Stimulated activated memory B cell treated with anti-CD40 and anti-IgM and Interleukin-4, amounts not matched to agents 10 μg/mL and 1 μg/mL and 100 μg/mL, for 72 hours (primary cell): ENCODE measurements around the gene GUCY2C.
"Not testable (repeated sequence)": the region's sequence is repeated elsewhere in the genome, so short reads cannot be mapped to it uniquely, and the experiment has no call there.

Source experiments
- ATAC-seq: fragments of 150-1000 bp; cut with Tn5 transposase; 2 replicates; pipeline ENCODE4 v1.10.0; 2021
- H3K27ac Mint-ChIP-seq: one replicate; pipeline ENCODE4 v1.8.0; 2022; ENCODE audit warnings: mild to moderate bottlenecking, mixed read lengths
- H3K27me3 Mint-ChIP-seq: one replicate; pipeline ENCODE4 v1.8.0; 2022; ENCODE audit warnings: mixed read lengths
- H3K36me3 Mint-ChIP-seq: one replicate; pipeline ENCODE4 v1.8.0; 2022; ENCODE audit warnings: mixed read lengths
- H3K4me1 Mint-ChIP-seq: one replicate; pipeline ENCODE4 v1.8.0; 2022; ENCODE audit warnings: mixed read lengths
- H3K4me3 Mint-ChIP-seq: one replicate; pipeline ENCODE4 v1.8.0; 2022; ENCODE audit warnings: mild to moderate bottlenecking, moderate library complexity, mixed read lengths
- H3K9me3 Mint-ChIP-seq: one replicate; pipeline ENCODE4 v1.8.0; 2022; ENCODE audit warnings: mixed read lengths

GUCY2C gene

DNA sequence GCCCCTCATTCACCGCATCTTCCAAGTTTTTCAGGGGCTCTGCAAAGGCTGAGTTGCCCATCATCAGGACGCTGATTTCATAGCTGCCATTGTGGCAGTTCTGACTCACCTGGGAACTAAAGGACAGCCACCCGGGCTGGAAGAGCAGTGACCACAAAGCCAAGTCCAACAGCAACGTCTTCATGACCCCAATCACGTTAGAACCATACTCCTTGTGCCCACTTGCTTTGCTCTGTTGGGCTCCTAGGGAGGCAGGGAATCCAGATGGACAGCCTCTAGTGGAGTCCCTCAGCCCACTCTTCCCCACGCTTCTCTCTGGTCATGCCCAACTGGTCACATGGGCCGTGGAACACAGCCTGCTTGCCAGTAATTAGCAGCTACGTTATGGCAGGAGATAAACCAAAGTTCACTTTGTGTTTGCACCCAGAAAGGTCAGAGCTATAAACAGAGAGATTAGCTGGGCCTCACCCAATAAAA, at the start of gene GUCY2C:
GUCY2C (minus strand) TSS at position 335 of the 477 bp plus-strand sequence; CDS start at position 184, 151 bp downstream.
- Mint-ChIP-seq H3K4me3 (no peak within 1 kb of the TSS), H3K27ac (no peak within 1 kb of the TSS), H3K36me3 (no peaks in the 10 kb centered on the region)

GRCh38 chr12:14743061-14743460, 46.7 kb upstream of the GUCY2C start:
- H3K27ac Mint-ChIP-seq: no peak overlapping the region
- H3K4me3 Mint-ChIP-seq: no peak overlapping the region
- H3K4me1 Mint-ChIP-seq: peaks cover 10% of the 10 kb centered on the region
- no peaks in the 10 kb centered on the region for H3K27me3 Mint-ChIP-seq
- H3K36me3 Mint-ChIP-seq: peaks cover 60% of the 10 kb centered on the region
- no peak for ATAC-seq
- H3K9me3 Mint-ChIP-seq: peaks cover 12% of the 10 kb centered on the region

More for the DNA sequence above, at the start of gene GUCY2C:
- ATAC-seq: no peak
- Mint-ChIP-seq H3K4me1 (no peaks in the 10 kb centered on the region), H3K27me3 (peaks cover 24% of the 10 kb centered on the region), H3K9me3 (no peaks in the 10 kb centered on the region)

DNA sequence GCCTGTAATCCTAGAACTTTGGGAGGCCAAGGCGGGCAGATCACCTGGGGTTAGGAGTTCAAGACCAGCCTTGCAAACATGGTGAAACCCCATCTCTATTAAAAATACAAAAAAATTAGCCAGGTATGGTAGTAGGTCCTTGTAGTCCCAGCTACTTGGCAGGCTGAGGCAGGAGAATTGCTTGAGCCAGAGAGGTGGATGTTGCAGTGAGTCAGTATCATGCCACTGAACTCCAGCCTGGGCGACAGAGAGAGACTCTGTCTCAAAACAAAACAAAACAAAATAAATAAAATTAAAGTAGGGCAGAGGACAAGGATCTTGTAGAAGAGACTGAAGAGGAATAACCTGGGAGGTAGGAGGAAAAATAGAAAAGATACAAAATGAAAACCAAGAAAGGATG, 45.5 kb upstream of the GUCY2C start:
- no peak for ATAC-seq
- Mint-ChIP-seq H3K4me1 (peaks cover 10% of the 10 kb centered on the region), H3K36me3 (peaks cover 49% of the 10 kb centered on the region), H3K9me3 (peaks cover 6% of the 10 kb centered on the region), H3K4me3 (no peak overlapping the region), H3K27me3 (no peaks in the 10 kb centered on the region), H3K27ac (no peak overlapping the region)

DNA sequence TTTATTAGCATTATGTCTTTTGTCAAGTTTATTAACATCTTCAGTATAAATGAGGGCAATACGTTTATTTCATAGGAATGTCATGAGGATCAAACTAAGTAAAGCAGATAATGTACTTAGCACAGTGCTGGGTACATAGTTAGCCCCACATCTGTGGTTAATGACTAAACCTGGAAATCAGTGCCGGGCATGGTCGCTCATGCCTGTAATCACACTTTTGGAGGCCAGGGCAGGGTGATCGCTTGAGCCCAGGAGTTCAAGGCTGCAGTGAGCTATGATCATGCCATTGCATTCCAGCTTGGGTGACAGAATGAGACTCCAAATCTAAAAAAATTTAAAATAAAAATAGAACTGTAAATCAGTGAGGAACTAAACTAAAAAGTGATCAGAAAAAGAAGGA, 44.8 kb upstream of the GUCY2C start:
- Mint-ChIP-seq H3K27ac (no peak overlapping the region), H3K4me1 (peaks cover 10% of the 10 kb centered on the region), H3K36me3 (peaks cover 41% of the 10 kb centered on the region), H3K27me3 (no peaks in the 10 kb centered on the region), H3K9me3 (peaks cover 6% of the 10 kb centered on the region), H3K4me3 (no peak overlapping the region)
- ATAC-seq: no peak

GRCh38 chr12:14736441-14736840, 40.0 kb upstream of the GUCY2C start:
- not testable (repeated sequence) for H3K27ac Mint-ChIP-seq, H3K4me1 Mint-ChIP-seq, H3K36me3 Mint-ChIP-seq, H3K27me3 Mint-ChIP-seq, H3K4me3 Mint-ChIP-seq, H3K9me3 Mint-ChIP-seq, ATAC-seq

DNA sequence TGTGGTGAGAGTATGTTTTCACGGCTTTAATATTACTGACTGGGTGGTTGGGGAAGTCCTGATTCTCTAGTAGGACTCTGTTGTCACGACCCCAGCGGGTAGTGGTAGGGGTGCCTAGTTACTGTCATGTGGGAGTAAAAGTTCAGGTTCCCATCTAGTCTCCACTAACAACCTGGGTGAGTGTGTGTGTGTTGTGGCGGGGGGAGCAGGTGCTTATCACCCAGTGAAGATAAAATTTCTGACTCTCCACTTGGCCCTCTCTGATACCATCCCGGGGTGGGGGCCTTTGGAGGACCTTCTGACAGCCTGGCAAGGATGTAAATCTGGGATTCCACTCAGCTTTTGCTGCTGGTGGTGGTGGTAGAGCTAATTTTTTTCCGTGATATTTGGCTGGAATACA, 35.4 kb upstream of the GUCY2C start:
- Mint-ChIP-seq H3K9me3 (peaks cover 2% of the 10 kb centered on the region), H3K4me1 (no peaks in the 10 kb centered on the region), H3K4me3 (no peak overlapping the region), H3K27ac (no peak overlapping the region), H3K36me3 (peaks cover 11% of the 10 kb centered on the region), H3K27me3 (no peaks in the 10 kb centered on the region)
- ATAC-seq: no peak

DNA sequence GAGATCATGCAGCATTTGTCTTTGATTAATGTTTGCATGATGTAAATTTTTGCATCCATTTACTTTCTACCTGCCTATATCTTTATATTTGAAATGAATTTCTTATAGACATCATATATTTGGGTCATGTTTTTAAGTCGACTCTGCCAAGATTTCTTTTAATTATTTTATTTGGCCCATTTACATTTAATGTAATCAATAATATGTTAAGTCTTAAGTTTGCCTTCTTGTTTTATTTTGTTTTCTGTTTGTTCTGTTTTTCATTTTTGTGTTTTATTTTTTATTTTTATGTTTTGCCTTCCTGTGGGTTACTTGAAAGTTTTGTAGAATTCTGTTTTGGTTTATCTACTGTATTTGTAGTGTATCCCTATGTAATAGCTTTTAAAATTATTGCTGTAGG, 33.2 kb upstream of the GUCY2C start:
- ATAC-seq: no peak
- Mint-ChIP-seq H3K27ac (no peak overlapping the region), H3K36me3 (peaks cover 11% of the 10 kb centered on the region), H3K27me3 (no peaks in the 10 kb centered on the region), H3K4me3 (no peak overlapping the region), H3K4me1 (no peaks in the 10 kb centered on the region), H3K9me3 (peaks cover 10% of the 10 kb centered on the region)

DNA sequence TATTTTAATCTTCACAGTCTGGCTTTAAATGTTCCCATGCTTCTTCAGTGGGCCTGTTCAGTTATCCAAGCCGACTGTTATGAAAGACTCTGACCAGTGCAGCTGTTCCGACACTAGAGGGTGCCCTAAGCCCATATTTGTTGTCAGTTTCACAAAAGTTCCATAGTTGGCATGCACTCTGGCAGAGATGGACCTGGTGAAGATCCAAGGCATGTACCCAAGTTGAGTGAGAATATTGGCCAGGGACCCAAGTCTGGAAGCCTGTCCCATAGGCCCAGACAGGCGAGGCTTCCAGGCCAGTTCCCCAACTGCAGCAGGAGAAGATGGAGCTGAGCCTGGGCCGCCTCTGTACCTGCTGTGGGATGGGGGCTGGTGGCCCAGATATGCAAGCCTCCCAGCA, 27.4 kb upstream of the GUCY2C start:
- peak; percentile 58 for ATAC-seq
- Mint-ChIP-seq H3K27ac (no peak overlapping the region), H3K36me3 (no peaks in the 10 kb centered on the region), H3K4me3 (no peak overlapping the region), H3K9me3 (peaks cover 8% of the 10 kb centered on the region), H3K4me1 (no peaks in the 10 kb centered on the region), H3K27me3 (peaks cover 9% of the 10 kb centered on the region)

- Mint-ChIP-seq H3K4me1 (no peaks in the 10 kb centered on the region), H3K4me3 (no peak overlapping the region), H3K36me3 (no peaks in the 10 kb centered on the region), H3K27me3 (no peaks in the 10 kb centered on the region), H3K27ac (no peak overlapping the region), H3K9me3 (no peaks in the 10 kb centered on the region)
- ATAC-seq: peak; percentile 64
These were observed 20.5 kb upstream of the GUCY2C start for GRCh38 chr12:14716848-14717444.

- H3K27ac Mint-ChIP-seq: no peak overlapping the region
- no peak for ATAC-seq
- H3K4me1 Mint-ChIP-seq: peaks cover 5% of the 10 kb centered on the region
- no peaks in the 10 kb centered on the region for H3K9me3 Mint-ChIP-seq
- H3K4me3 Mint-ChIP-seq: no peak overlapping the region
- no peaks in the 10 kb centered on the region for H3K36me3 Mint-ChIP-seq
- peaks cover 6% of the 10 kb centered on the region for H3K27me3 Mint-ChIP-seq
These were observed 18.0 kb upstream of the GUCY2C start for GRCh38 chr12:14714437-14714836.

- H3K9me3 Mint-ChIP-seq: no peaks in the 10 kb centered on the region
- no peak for ATAC-seq
- no peak overlapping the region for H3K4me3 Mint-ChIP-seq
These were observed 14.4 kb upstream of the GUCY2C start for GRCh38 chr12:14710632-14711320.

GRCh38 chr12:14701809-14702568, 5.6 kb upstream of the GUCY2C start:
- Mint-ChIP-seq H3K27ac (no peak overlapping the region), H3K27me3 (peaks cover 33% of the 10 kb centered on the region), H3K4me1 (no peaks in the 10 kb centered on the region), H3K4me3 (no peak overlapping the region), H3K9me3 (peaks cover 4% of the 10 kb centered on the region), H3K36me3 (no peaks in the 10 kb centered on the region)
- ATAC-seq: no peak

More at GRCh38 chr12:14710632-14711320, 14.4 kb upstream of the GUCY2C start:
- Mint-ChIP-seq H3K4me1 (peaks cover 9% of the 10 kb centered on the region), H3K27me3 (peaks cover 40% of the 10 kb centered on the region), H3K36me3 (no peaks in the 10 kb centered on the region), H3K27ac (no peak overlapping the region)

DNA sequence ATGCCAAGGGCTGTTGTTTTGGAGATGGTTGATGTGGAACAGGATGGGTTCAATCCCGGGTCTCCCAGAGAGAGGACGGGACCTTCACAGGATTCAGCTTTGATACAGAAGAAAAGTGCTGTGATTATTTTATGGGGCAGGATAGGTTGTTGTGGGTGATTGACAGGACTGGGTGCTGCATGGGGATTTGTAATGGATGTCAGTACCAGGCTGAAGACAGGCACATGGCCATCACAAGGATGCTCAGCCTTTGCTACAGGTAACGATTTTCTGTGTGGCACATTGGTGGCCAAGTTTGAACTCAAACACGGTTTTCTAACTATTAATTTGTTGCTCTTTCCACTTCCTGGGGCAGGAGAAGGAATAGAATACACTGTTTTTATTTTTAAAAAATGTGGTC, 4.5 kb upstream of the GUCY2C start:
- no peak overlapping the region for H3K4me3 Mint-ChIP-seq
- peaks cover 4% of the 10 kb centered on the region for H3K9me3 Mint-ChIP-seq
- no peak overlapping the region for H3K27ac Mint-ChIP-seq
- no peak for ATAC-seq
- no peaks in the 10 kb centered on the region for H3K36me3 Mint-ChIP-seq
- H3K4me1 Mint-ChIP-seq: no peaks in the 10 kb centered on the region
- H3K27me3 Mint-ChIP-seq: peaks cover 24% of the 10 kb centered on the region

DNA sequence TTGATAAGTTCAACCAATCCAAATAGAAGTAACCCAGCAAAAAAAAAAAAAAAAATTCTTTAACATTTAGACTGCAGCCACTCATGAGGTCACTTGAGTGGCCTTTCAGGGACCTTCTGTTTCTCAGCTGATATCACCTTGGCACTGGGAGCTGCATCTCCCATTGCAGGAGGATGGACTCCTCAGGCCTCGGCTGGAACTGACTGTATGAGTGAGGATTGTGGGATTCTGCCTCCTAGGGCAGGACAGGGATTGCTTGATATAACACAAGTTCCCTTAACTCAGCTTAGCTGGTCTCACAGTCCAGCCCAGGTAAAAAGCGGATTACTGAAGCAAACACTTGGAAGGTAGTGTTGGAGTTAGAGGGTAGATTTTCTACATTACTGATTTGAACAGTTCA, 3.5 kb upstream of the GUCY2C start:
- ATAC-seq: no peak
- no peak overlapping the region for H3K4me3 Mint-ChIP-seq
- H3K27me3 Mint-ChIP-seq: peaks cover 24% of the 10 kb centered on the region
- no peaks in the 10 kb centered on the region for H3K4me1 Mint-ChIP-seq
- no peaks in the 10 kb centered on the region for H3K36me3 Mint-ChIP-seq
- peaks cover 2% of the 10 kb centered on the region for H3K9me3 Mint-ChIP-seq
- no peak overlapping the region for H3K27ac Mint-ChIP-seq

- no peak overlapping the region for H3K4me3 Mint-ChIP-seq
- no peaks in the 10 kb centered on the region for H3K4me1 Mint-ChIP-seq
- ATAC-seq: no peak
- no peaks in the 10 kb centered on the region for H3K36me3 Mint-ChIP-seq
- peaks cover 24% of the 10 kb centered on the region for H3K27me3 Mint-ChIP-seq
- H3K27ac Mint-ChIP-seq: no peak overlapping the region
- H3K9me3 Mint-ChIP-seq: no peaks in the 10 kb centered on the region
These were observed 2.2 kb upstream of the GUCY2C start for GRCh38 chr12:14698555-14698954.
